Osteocyte (in vitro differentiated cells): ENCODE results near the gene ITGA6. TPM values are rescaled to one million over a fixed set of nuclear protein-coding genes. Genes with fewer than 3 reads are reported as not detected.
"Not testable (repeated sequence)": the region's sequence is repeated elsewhere in the genome, so short reads cannot be mapped to it uniquely, and the experiment has no call there.

ENCODE experiments used
- DNase-seq: peaks from one replicate; pipeline ENCODE4 v3.0.0; 2021; ENCODE audit warnings: mixed read lengths; ENCODE audit not compliant: unreplicated experiment; ENCODE audit errors: extremely low spot score
- H3K27ac Mint-ChIP-seq: one replicate; pipeline ENCODE4 v1.8.0; 2021; ENCODE audit warnings: mild to moderate bottlenecking, mixed read lengths; ENCODE audit not compliant: unreplicated experiment
- H3K27me3 Mint-ChIP-seq: one replicate; pipeline ENCODE4 v1.8.0; 2021; ENCODE audit warnings: mixed read lengths; ENCODE audit not compliant: unreplicated experiment
- H3K36me3 Mint-ChIP-seq: one replicate; pipeline ENCODE4 v1.8.0; 2021; ENCODE audit warnings: mixed read lengths; ENCODE audit not compliant: unreplicated experiment
- H3K4me1 Mint-ChIP-seq: one replicate; pipeline ENCODE4 v1.8.0; 2021; ENCODE audit warnings: mixed read lengths; ENCODE audit not compliant: unreplicated experiment
- H3K4me3 Mint-ChIP-seq: one replicate; pipeline ENCODE4 v1.8.0; 2021; ENCODE audit warnings: mild to moderate bottlenecking, moderate library complexity, mixed read lengths; ENCODE audit not compliant: unreplicated experiment
- H3K9me3 Mint-ChIP-seq: one replicate; pipeline ENCODE4 v1.8.0; 2021; ENCODE audit warnings: mixed read lengths; ENCODE audit not compliant: unreplicated experiment
- CTCF ChIP-seq: fragments of 200-600 bp; sonication (generic); IDR thresholded peaks from 2 replicates; pipeline ENCODE4 v1.5.0; 2021; ENCODE audit warnings: antibody characterized with exemption, mild to moderate bottlenecking, moderate library complexity
- total RNA-seq: library from RNA; stranded (reverse); gene quantifications from 2 replicates; pipeline ENCODE4 v1.2.1, GENCODE V29; 2021

Gene ITGA6
- total RNA-seq, 1 donor from 2014 or later = 4.2 TPM

GRCh38 chr2:172516299-172516698, 88.9 kb downstream of the ITGA6 start:
- H3K27me3 Mint-ChIP-seq = peaks cover 2% of the 10 kb centered on the region
- peaks cover 26% of the 10 kb centered on the region for H3K9me3 Mint-ChIP-seq
- H3K4me1 Mint-ChIP-seq = no peaks in the 10 kb centered on the region
- no peak for TF ChIP-seq CTCF
- no peak for DNase-seq
- H3K36me3 Mint-ChIP-seq = peaks cover 3% of the 10 kb centered on the region
- no peak overlapping the region for H3K27ac Mint-ChIP-seq
- no peak overlapping the region for H3K4me3 Mint-ChIP-seq

- peaks cover 8% of the 10 kb centered on the region for H3K9me3 Mint-ChIP-seq
- H3K4me1 Mint-ChIP-seq = no peaks in the 10 kb centered on the region
- H3K27me3 Mint-ChIP-seq = peaks cover 2% of the 10 kb centered on the region
- no peak overlapping the region for H3K27ac Mint-ChIP-seq
- no peak for TF ChIP-seq CTCF
- no peak for DNase-seq
- no peak overlapping the region for H3K4me3 Mint-ChIP-seq
- no peaks in the 10 kb centered on the region for H3K36me3 Mint-ChIP-seq
These were observed 91.6 kb downstream of the ITGA6 start for GRCh38 chr2:172518995-172519394.

- Mint-ChIP-seq H3K27me3 (peaks cover 8% of the 10 kb centered on the region), H3K9me3 (peaks cover 12% of the 10 kb centered on the region), H3K4me1 (no peaks in the 10 kb centered on the region), H3K4me3 (no peak overlapping the region), H3K36me3 (no peaks in the 10 kb centered on the region), H3K27ac (no peak overlapping the region)
- TF ChIP-seq CTCF = no peak
- no peak for DNase-seq
These were observed 98.2 kb downstream of the ITGA6 start for GRCh38 chr2:172525601-172526000.

- Mint-ChIP-seq H3K27me3 (peaks cover 25% of the 10 kb centered on the region), H3K9me3 (peaks cover 3% of the 10 kb centered on the region), H3K27ac (no peak overlapping the region), H3K4me1 (no peaks in the 10 kb centered on the region), H3K36me3 (no peaks in the 10 kb centered on the region), H3K4me3 (no peak overlapping the region)
- no peak for DNase-seq
- TF ChIP-seq CTCF = no peak
These were observed 103.9 kb downstream of the ITGA6 start for GRCh38 chr2:172531309-172531708.

GRCh38 chr2:172532461-172532860, 105.1 kb downstream of the ITGA6 start:
- H3K27ac Mint-ChIP-seq, H3K4me1 Mint-ChIP-seq, H3K4me3 Mint-ChIP-seq, H3K36me3 Mint-ChIP-seq, DNase-seq, H3K9me3 Mint-ChIP-seq: not testable (repeated sequence)
- H3K27me3 Mint-ChIP-seq = peaks cover 25% of the 10 kb centered on the region

- no peaks in the 10 kb centered on the region for H3K9me3 Mint-ChIP-seq
- H3K4me3 Mint-ChIP-seq = no peak overlapping the region
- H3K27me3 Mint-ChIP-seq = peaks cover 25% of the 10 kb centered on the region
- H3K4me1 Mint-ChIP-seq = no peaks in the 10 kb centered on the region
- H3K27ac Mint-ChIP-seq = no peak overlapping the region
- DNase-seq = no peak
- no peak for TF ChIP-seq CTCF
- H3K36me3 Mint-ChIP-seq = no peaks in the 10 kb centered on the region
These were observed 106.3 kb downstream of the ITGA6 start for GRCh38 chr2:172533687-172534086.
